Body of pancreas (tissue), 4 donors: ENCODE results near the gene FBXL22. TPM values are rescaled to one million over a fixed set of nuclear protein-coding genes. Genes with fewer than 3 reads are reported as not detected.

ENCODE experiments used
- ATAC-seq: fragments of 150-250 bp; one replicate; pipeline ENCODE4 v1.9.1; 2016
- DNase-seq, 4 donors: peaks; one replicate each; pipeline ENCODE4 v3.0.0-alpha.2; 2019
- H3K27ac ChIP-seq, 4 donors: fragments of 200-600 bp; sonication (generic); 1 replicate in 3 of 4; 2 replicates in 1 of 4; pipeline versions ENCODE4 v1.5.1 to v1.6.1; 2016 to 2019; ENCODE audit warnings: mild to moderate bottlenecking in 1 of 4, mixed read lengths in 1 of 4, moderate library complexity in 1 of 4
- H3K27me3 ChIP-seq, 2 donors: fragments of 200-600 bp; sonication (generic); one replicate each; pipeline ENCODE4 v1.6.0; 2016; ENCODE audit warnings: mild to moderate bottlenecking in 1 of 2
- H3K36me3 ChIP-seq, 2 donors: fragments of 200-600 bp; sonication (generic); replicated peaks in 1 of 2; 2 replicates each; pipeline ENCODE4 v1.5.1; 2016; ENCODE audit warnings: low read depth in 2 of 2; ENCODE audit not compliant: insufficient read depth in 1 of 2
- H3K4me1 ChIP-seq: fragments of 200-600 bp; sonication (generic); one replicate; pipeline ENCODE4 v1.6.0; 2016
- H3K4me3 ChIP-seq, 2 donors: fragments of 200-600 bp; sonication (generic); 1 replicate in 1 of 2; 2 replicates in 1 of 2; pipeline ENCODE4 v1.5.1; 2016 to 2019
- H3K9me3 ChIP-seq, 3 donors: fragments of 200-600 bp; sonication (generic); 1 replicate in 2 of 3; 2 replicates in 1 of 3; pipeline ENCODE4 v1.5.1; 2016
- POLR2A ChIP-seq, 3 donors: fragments of 450-650 bp; IDR thresholded peaks; one replicate each; pipeline ENCODE4 v1.6.1; 2016; ENCODE audit warnings: antibody characterized with exemption in 3 of 3, mild to moderate bottlenecking in 2 of 3
- WGBS, 2 donors: methylation state at CpG; one replicate each; pipeline ENCODE4 v1.1.5; 2017; 5-methylcytosine and 5-hydroxymethylcytosine counted together
- intact Hi-C: fragments of 100-400 bp; cut with DNase I; formaldehyde crosslinking; loops from one replicate; pipeline ENCODE4 v1.15.1; 2023
- total RNA-seq, 2 donors: library from RNA; depleted of rRNA; stranded (reverse); fragments of >200 nt; gene quantifications; one replicate each; pipeline ENCODE4 v1.1.0, GENCODE V29; 2016
- TF ChIP-seq, protein P1 (sequence below), 7 experiments: fragments of 450-650 bp in 4 of 7; fragments of 200-600 bp in 3 of 7; sonication (generic) in 3 of 7; IDR thresholded peaks; one replicate each; pipeline ENCODE4 v1.5.1; 2016 to 2019; ENCODE audit warnings: antibody characterized with exemption in 7 of 7

Gene FBXL22
- total RNA-seq, 2 donors from 2014 or later = not detected

GRCh38 chr15:63601704-63602185 is 4.6 kb downstream of the FBXL22 start:
- Histone ChIP-seq H3K4me1 (peaks cover 43% of the 10 kb centered on the region), H3K27ac (peak overlapping the region; percentile 74 to 94 (median 92)), H3K27me3 (no peaks in the 10 kb centered on the region), H3K36me3 (no peaks in the 10 kb centered on the region), H3K4me3 (peak overlapping the region; percentile 52 to 65), H3K9me3 (no peaks in the 10 kb centered on the region)
- peak; percentile 39 to 65 (median 48) for DNase-seq
- no peak for ATAC-seq
- 11 to 14% methylated on average over 9 of the region's 9 CpGs for WGBS, 2 donors
- TF ChIP-seq, protein P1, sequence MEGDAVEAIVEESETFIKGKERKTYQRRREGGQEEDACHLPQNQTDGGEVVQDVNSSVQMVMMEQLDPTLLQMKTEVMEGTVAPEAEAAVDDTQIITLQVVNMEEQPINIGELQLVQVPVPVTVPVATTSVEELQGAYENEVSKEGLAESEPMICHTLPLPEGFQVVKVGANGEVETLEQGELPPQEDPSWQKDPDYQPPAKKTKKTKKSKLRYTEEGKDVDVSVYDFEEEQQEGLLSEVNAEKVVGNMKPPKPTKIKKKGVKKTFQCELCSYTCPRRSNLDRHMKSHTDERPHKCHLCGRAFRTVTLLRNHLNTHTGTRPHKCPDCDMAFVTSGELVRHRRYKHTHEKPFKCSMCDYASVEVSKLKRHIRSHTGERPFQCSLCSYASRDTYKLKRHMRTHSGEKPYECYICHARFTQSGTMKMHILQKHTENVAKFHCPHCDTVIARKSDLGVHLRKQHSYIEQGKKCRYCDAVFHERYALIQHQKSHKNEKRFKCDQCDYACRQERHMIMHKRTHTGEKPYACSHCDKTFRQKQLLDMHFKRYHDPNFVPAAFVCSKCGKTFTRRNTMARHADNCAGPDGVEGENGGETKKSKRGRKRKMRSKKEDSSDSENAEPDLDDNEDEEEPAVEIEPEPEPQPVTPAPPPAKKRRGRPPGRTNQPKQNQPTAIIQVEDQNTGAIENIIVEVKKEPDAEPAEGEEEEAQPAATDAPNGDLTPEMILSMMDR (IDR thresholded peaks at IDR 0.05) = no peak
- TF ChIP-seq POLR2A (IDR thresholded peaks at IDR 0.05) = no peak
- intact Hi-C loops = no loop called here

DNA sequence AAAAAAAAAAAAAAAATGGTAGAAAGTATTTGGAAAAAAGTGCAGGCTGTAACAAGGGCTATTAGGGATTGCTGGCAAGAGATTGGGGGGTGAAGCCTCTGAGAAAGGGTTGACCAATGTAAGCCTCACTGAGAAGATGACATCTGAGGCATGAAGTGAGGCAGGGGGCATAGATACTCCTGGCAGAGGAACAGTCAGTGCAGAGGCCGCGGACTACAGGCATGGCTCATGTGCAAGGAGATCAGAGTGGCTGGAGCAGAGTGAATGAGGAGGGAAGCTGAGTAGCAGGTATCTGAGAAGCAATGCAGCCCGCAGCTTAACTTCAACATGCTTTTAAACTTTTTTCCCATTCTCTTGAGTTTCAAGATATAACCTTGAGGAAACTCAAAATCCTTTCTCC is 5.4 kb downstream of the FBXL22 start:
- H3K36me3 ChIP-seq = no peaks in the 10 kb centered on the region
- H3K9me3 ChIP-seq = no peaks in the 10 kb centered on the region
- peaks cover 34% of the 10 kb centered on the region for H3K4me1 ChIP-seq
- no peak overlapping the region for H3K27ac ChIP-seq
- H3K27me3 ChIP-seq = no peaks in the 10 kb centered on the region
- H3K4me3 ChIP-seq = no peak overlapping the region
- TF ChIP-seq POLR2A (IDR thresholded peaks at IDR 0.05) = no peak
- TF ChIP-seq, protein P1 (IDR thresholded peaks at IDR 0.05) = no peak
- ATAC-seq (no peak), DNase-seq (no peak)
- 80 to 86% methylated on average over 3 of the region's 3 CpGs for WGBS, 2 donors
- intact Hi-C loops = no loop called here

GRCh38 chr15:63603516-63603915 is 6.3 kb downstream of the FBXL22 start:
- H3K9me3 ChIP-seq = no peaks in the 10 kb centered on the region
- intact Hi-C loops = no loop called here
- no peak for ATAC-seq
- no peak for DNase-seq
- peaks cover 0 to 3% of the 10 kb centered on the region in 2 donors for H3K36me3 ChIP-seq
- H3K27me3 ChIP-seq = no peaks in the 10 kb centered on the region
- TF ChIP-seq, protein P1 (IDR thresholded peaks at IDR 0.05) = no peak
- TF ChIP-seq POLR2A (IDR thresholded peaks at IDR 0.05) = no peak
- H3K27ac ChIP-seq = no peak overlapping the region
- no peak overlapping the region for H3K4me3 ChIP-seq
- WGBS, 2 donors = 90% methylated on average over 3 to 4 of the region's 4 CpGs
- peaks cover 25% of the 10 kb centered on the region for H3K4me1 ChIP-seq

DNA sequence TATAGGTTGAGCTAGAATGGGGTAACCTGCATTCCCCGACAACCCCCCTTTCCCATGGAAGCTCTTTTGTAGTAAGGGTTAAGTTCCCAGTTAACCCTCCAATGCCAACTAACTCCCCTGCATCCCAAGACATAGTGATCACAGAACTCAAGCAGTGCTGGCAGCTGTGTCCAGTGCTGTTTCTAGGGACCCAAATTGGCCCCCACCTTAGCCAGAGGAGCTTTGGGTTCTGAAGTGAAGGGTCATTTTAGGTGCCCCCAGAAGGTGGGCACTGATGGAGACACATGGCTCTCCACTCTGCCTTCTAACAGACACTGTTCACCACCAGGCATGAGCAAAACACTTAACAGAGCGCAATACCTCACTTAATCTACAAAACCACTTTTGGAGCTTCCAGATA is 7.1 kb downstream of the FBXL22 start:
- WGBS, 2 donors = 97 to 100% methylated on average over 2 of the region's 2 CpGs
- Histone ChIP-seq H3K4me3 (no peak overlapping the region), H3K4me1 (peaks cover 17% of the 10 kb centered on the region), H3K27ac (no peak overlapping the region), H3K27me3 (no peaks in the 10 kb centered on the region), H3K9me3 (no peaks in the 10 kb centered on the region), H3K36me3 (peaks cover 0 to 3% of the 10 kb centered on the region in 2 donors)
- no peak for TF ChIP-seq POLR2A (IDR thresholded peaks at IDR 0.05)
- ATAC-seq (no peak), DNase-seq (no peak)
- intact Hi-C loops = no loop called here

DNA sequence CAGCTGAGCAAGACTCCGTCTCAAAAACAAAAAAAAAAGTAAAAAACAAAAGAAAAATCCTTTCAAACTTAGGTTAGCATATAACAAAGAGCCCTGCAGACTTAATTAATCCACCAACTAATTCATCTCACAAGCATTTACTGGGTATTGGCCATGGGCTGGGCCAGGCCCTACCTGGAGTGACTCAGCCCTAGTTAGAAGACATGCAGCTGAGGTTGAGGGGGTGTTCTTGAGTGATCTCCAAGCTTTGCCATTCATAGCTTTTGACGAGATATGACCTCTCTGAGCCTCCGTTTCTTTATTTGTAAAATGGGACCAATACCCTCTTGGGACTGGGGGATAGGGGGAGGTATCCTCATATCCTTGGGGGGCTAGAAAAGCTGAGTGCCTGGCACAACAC is 7.8 kb downstream of the FBXL22 start:
- no peak for DNase-seq
- ATAC-seq = no peak
- no peak overlapping the region for H3K4me3 ChIP-seq
- peaks cover 0 to 3% of the 10 kb centered on the region in 2 donors for H3K36me3 ChIP-seq
- peaks cover 10% of the 10 kb centered on the region for H3K4me1 ChIP-seq
- no peaks in the 10 kb centered on the region for H3K9me3 ChIP-seq
- H3K27ac ChIP-seq = no peak overlapping the region
- no peaks in the 10 kb centered on the region for H3K27me3 ChIP-seq
- intact Hi-C loops = no loop called here
- WGBS, 2 donors = 88 to 100% methylated on average over 3 of the region's 3 CpGs
- TF ChIP-seq, protein P1 (IDR thresholded peaks at IDR 0.05) = no peak
